Gastroesophageal sphincter (tissue), 3 donors: ENCODE measurements around the gene PLEKHH3.
A peak's percentile ranks its signal among the peaks of the same experiment; 100 is the strongest.

ENCODE experiments used
- CTCF ChIP-seq, 4 experiments: fragments of 200-600 bp in 2 of 4; fragments of 450-650 bp in 2 of 4; sonication (generic) in 1 of 4; IDR thresholded peaks; one replicate each; pipeline ENCODE4 v1.5.1; 2017 to 2019; ENCODE audit warnings: antibody characterized with exemption in 4 of 4, mild to moderate bottlenecking in 2 of 4, moderate library complexity in 2 of 4
- POLR2A ChIP-seq, 2 donors: fragments of 450-650 bp; IDR thresholded peaks; one replicate each; pipeline ENCODE4 v1.6.1; 2017; ENCODE audit warnings: antibody characterized with exemption in 2 of 2, mild to moderate bottlenecking in 2 of 2, moderate library complexity in 1 of 2

- TF ChIP-seq CTCF (IDR thresholded peaks at IDR 0.05) (no peak), POLR2A (IDR thresholded peaks at IDR 0.05) (peak in 1 of 2 donors; percentile 2)
These were observed 1.9 kb downstream of the PLEKHH3 start for GRCh38 chr17:42674755-42675347.
